ENCODE results near the gene ANK3.
A peak's percentile ranks its signal among the peaks of the same experiment; 100 is the strongest.

ANK3 gene

GRCh38 chr10:60205741-60206140 is 183.9 kb downstream of the ANK3 start:
- DNase-seq (ENCODE audit: low read depth) = no peak
- H3K4me3 ChIP-seq (ENCODE audit: low read length) = no peak overlapping the region
- TF ChIP-seq, protein P1, sequence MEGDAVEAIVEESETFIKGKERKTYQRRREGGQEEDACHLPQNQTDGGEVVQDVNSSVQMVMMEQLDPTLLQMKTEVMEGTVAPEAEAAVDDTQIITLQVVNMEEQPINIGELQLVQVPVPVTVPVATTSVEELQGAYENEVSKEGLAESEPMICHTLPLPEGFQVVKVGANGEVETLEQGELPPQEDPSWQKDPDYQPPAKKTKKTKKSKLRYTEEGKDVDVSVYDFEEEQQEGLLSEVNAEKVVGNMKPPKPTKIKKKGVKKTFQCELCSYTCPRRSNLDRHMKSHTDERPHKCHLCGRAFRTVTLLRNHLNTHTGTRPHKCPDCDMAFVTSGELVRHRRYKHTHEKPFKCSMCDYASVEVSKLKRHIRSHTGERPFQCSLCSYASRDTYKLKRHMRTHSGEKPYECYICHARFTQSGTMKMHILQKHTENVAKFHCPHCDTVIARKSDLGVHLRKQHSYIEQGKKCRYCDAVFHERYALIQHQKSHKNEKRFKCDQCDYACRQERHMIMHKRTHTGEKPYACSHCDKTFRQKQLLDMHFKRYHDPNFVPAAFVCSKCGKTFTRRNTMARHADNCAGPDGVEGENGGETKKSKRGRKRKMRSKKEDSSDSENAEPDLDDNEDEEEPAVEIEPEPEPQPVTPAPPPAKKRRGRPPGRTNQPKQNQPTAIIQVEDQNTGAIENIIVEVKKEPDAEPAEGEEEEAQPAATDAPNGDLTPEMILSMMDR (conservative IDR thresholded peaks at IDR 0.05; ENCODE audit: low read length) = no peak

- TF ChIP-seq, protein P1 (conservative IDR thresholded peaks at IDR 0.05; ENCODE audit: low read length) = peak; percentile 88
- DNase-seq (ENCODE audit: low read depth) = peak; percentile 54
- H3K4me3 ChIP-seq (ENCODE audit: low read length) = no peak overlapping the region
Measured at GRCh38 chr10:60203993-60204618, 185.6 kb downstream of the ANK3 start.

DNA sequence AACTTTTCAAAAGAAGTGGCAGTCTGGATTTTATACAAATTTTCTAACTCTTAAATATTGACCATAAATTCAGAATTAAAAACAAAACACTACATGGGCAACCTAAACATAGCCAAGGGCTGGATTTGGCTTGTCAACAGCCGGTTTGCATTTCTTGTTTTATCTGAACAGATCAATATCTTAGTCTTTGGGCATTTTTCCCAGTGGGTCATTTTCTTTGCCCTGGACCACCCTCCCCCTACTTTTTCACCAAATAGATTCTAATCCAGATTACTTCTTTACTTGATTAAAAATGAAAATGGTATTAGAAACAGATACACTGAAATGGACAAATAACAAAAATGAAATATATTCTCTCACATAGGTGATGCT is 189.0 kb downstream of the ANK3 start:
- TF ChIP-seq, protein P1 (conservative IDR thresholded peaks at IDR 0.05; ENCODE audit: low read length) = no peak
- no peak overlapping the region for H3K4me3 ChIP-seq (ENCODE audit: low read length)
- no peak for DNase-seq (ENCODE audit: low read depth)

- no peak for DNase-seq (ENCODE audit: low read depth)
- TF ChIP-seq, protein P1 (conservative IDR thresholded peaks at IDR 0.05; ENCODE audit: low read length) = no peak
Measured at GRCh38 chr10:60200012-60200681, 189.5 kb downstream of the ANK3 start.

GRCh38 chr10:60197206-60197605 is 192.5 kb downstream of the ANK3 start:
- no peak overlapping the region for H3K4me3 ChIP-seq (ENCODE audit: low read length)
- TF ChIP-seq, protein P1 (conservative IDR thresholded peaks at IDR 0.05; ENCODE audit: low read length) = no peak
- no peak for DNase-seq (ENCODE audit: low read depth)

More at GRCh38 chr10:60200012-60200681, 189.5 kb downstream of the ANK3 start:
- H3K4me3 ChIP-seq (ENCODE audit: low read length) = no peak overlapping the region

DNA sequence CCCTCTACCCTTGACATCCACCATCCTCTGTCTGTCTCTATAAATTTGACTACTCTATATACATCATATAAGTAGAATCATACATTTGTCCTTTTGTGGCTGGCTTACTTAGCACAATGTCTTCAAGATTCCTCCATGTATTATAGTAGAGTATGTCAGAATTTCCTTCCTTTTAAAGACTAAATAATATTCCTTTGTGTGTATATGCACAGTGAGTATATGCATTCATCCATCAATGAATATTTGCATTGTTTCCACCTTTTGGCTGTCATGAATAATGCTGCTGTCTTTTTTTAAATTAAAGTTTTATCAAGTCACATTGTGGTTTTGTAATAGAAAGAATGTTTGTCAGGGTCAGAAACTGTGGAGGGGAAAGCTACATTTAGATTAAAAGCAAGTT is 195.3 kb downstream of the ANK3 start:
- DNase-seq (ENCODE audit: low read depth) = no peak
- TF ChIP-seq, protein P1 (conservative IDR thresholded peaks at IDR 0.05; ENCODE audit: low read length) = no peak
- no peak overlapping the region for H3K4me3 ChIP-seq (ENCODE audit: low read length)

GRCh38 chr10:60192946-60193345 is 196.7 kb downstream of the ANK3 start:
- DNase-seq (ENCODE audit: low read depth) = no peak
- TF ChIP-seq, protein P1 (conservative IDR thresholded peaks at IDR 0.05; ENCODE audit: low read length) = no peak
- no peak overlapping the region for H3K4me3 ChIP-seq (ENCODE audit: low read length)
